Astrocyte (in vitro differentiated cells and primary cell): ENCODE results near the gene HP1BP3. TPM values are rescaled to one million over a fixed set of nuclear protein-coding genes. Genes with fewer than 3 reads are reported as not detected.

Experiments
- DNase-seq: peaks from one replicate; pipeline ENCODE4 v3.0.0-alpha.2; 2010; ENCODE audit warnings: low read depth
- FAIRE-seq: peaks from 2 replicates; lab custom pipeline; 2011; peaks lifted over from hg19 to GRCh38; lab: Jason Lieb, UNC
- H2AFZ ChIP-seq: 2 replicates; pipeline ENCODE4 v1.6.0; 2012; ENCODE audit warnings: low read depth, low read length, inconsistent platforms
- H3K27ac ChIP-seq: 2 replicates; pipeline ENCODE4 v1.5.1; 2011; ENCODE audit warnings: low read depth, low read length, inconsistent platforms
- H3K27me3 ChIP-seq: 2 replicates; pipeline ENCODE4 v1.6.0; 2011; ENCODE audit warnings: low read length, inconsistent platforms; ENCODE audit not compliant: insufficient read depth
- H3K36me3 ChIP-seq: 2 replicates; pipeline ENCODE4 v1.5.1; 2011; ENCODE audit warnings: low read length, inconsistent platforms; ENCODE audit not compliant: insufficient read depth
- H3K4me1 ChIP-seq: 2 replicates; pipeline ENCODE4 v1.5.1; 2011; ENCODE audit warnings: low read length, inconsistent platforms; ENCODE audit not compliant: insufficient read depth
- H3K4me2 ChIP-seq: 2 replicates; pipeline ENCODE4 v1.6.0; 2012; ENCODE audit warnings: low read length, inconsistent platforms
- H3K4me3 ChIP-seq: 2 replicates; pipeline ENCODE4 v1.5.1; 2011; ENCODE audit warnings: low read depth, mild to moderate bottlenecking, low read length, inconsistent platforms; ENCODE audit not compliant: insufficient read depth
- H3K79me2 ChIP-seq: 2 replicates; pipeline ENCODE4 v1.6.0; 2012; ENCODE audit warnings: mild to moderate bottlenecking, low read length, inconsistent platforms; ENCODE audit not compliant: insufficient read depth
- H3K9ac ChIP-seq: 2 replicates; pipeline ENCODE4 v1.6.0; 2012; ENCODE audit warnings: mild to moderate bottlenecking, low read length, inconsistent platforms
- H3K9me3 ChIP-seq: 2 replicates; pipeline ENCODE4 v1.5.1; 2012; ENCODE audit warnings: low read depth, mild to moderate bottlenecking, low read length, inconsistent platforms; ENCODE audit not compliant: insufficient read depth
- H4K20me1 ChIP-seq: 2 replicates; pipeline ENCODE4 v1.6.0; 2012; ENCODE audit warnings: low read length, inconsistent platforms; ENCODE audit not compliant: insufficient read depth
- H3K27ac Mint-ChIP-seq: one replicate; pipeline ENCODE4 v1.8.0; 2021; ENCODE audit warnings: mild to moderate bottlenecking, mixed read lengths; ENCODE audit not compliant: unreplicated experiment
- H3K27me3 Mint-ChIP-seq: one replicate; pipeline ENCODE4 v1.8.0; 2021; ENCODE audit warnings: low read depth, mixed read lengths; ENCODE audit not compliant: unreplicated experiment
- H3K36me3 Mint-ChIP-seq: one replicate; pipeline ENCODE4 v1.8.0; 2021; ENCODE audit warnings: low read depth, mixed read lengths; ENCODE audit not compliant: unreplicated experiment
- H3K4me1 Mint-ChIP-seq: one replicate; pipeline ENCODE4 v1.8.0; 2021; ENCODE audit warnings: low read depth, mixed read lengths; ENCODE audit not compliant: unreplicated experiment
- H3K4me3 Mint-ChIP-seq: one replicate; pipeline ENCODE4 v1.8.0; 2021; ENCODE audit warnings: mild to moderate bottlenecking, moderate library complexity, mixed read lengths; ENCODE audit not compliant: unreplicated experiment
- H3K9me3 Mint-ChIP-seq: one replicate; pipeline ENCODE4 v1.8.0; 2021; ENCODE audit warnings: mild to moderate bottlenecking, mixed read lengths; ENCODE audit not compliant: unreplicated experiment
- EZH2 ChIP-seq: IDR thresholded peaks from 2 replicates; pipeline ENCODE4 v1.6.1; 2012; ENCODE audit warnings: mild to moderate bottlenecking, low read length, inconsistent platforms; ENCODE audit not compliant: insufficient read depth
- total RNA-seq: library from RNA; stranded (reverse); gene quantifications from 2 replicates; pipeline ENCODE4 v1.2.1, GENCODE V29; 2021
- TF ChIP-seq, protein P1 (sequence below): IDR thresholded peaks from 2 replicates; pipeline ENCODE4 v1.5.1; 2011; ENCODE audit warnings: low read depth, mild to moderate bottlenecking, inconsistent platforms, low read length, moderate library complexity; ENCODE audit not compliant: insufficient read depth

HP1BP3 gene
- total RNA-seq, 1 donor from 2014 or later = 156 TPM

DNA sequence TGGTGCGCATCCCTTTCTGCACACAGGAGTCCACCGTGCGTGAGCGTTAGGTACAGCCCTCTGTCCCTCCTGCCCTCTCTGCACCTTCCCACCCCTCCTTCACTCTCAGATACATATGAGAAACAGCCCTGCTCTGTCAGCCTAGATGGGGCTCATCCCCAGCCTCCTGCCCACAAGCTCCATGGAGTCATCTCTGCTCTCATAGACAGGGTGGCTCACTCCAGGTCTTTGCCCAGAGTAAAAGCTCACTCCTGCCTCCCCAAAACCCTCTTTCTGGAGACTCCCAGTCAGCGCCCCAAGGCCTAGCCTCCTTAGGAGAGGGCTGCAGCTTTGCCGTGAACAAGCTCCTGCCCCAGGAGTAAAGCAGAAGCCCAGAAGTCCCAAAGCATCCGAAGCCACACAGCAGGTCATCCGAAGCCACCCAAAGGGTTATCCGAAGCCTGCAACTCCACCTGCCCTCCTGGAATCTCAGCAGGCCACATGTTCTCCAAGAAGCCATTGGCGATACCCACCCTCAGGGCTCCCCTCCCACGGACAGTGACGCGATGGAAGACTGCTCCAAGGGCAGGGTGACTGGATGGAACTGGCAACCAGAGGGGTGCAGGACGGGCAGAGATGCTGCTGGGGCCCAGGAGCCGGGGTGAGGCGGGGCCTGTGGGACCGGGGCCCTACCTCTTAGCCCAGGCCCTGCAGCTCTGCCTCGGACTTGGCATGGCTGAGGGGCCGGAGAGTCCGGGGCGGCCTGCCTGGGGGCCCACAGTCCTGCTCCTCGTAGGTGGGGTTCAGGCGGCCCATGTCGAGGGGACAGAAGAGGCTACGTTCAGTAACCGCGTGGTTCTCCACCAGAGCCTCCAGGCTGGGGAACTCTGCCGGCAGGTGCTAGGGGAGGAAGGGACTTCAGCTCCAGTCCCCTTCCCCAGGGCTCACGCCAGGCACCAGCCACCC lies 65.7 kb downstream of the HP1BP3 start:
- Histone ChIP-seq H2AFZ (no peak overlapping the region), H3K9ac (no peak overlapping the region), H3K27me3 (no peaks in the 10 kb centered on the region), H3K4me1 (no peaks in the 10 kb centered on the region), H3K9me3 (no peaks in the 10 kb centered on the region), H3K79me2 (no peaks in the 10 kb centered on the region), H3K36me3 (no peaks in the 10 kb centered on the region), H3K4me2 (no peak overlapping the region), H4K20me1 (no peaks in the 10 kb centered on the region), H3K4me3 (no peak overlapping the region), H3K27ac (no peak overlapping the region)
- Mint-ChIP-seq H3K4me1 (no peaks in the 10 kb centered on the region), H3K27me3 (peaks cover 31% of the 10 kb centered on the region), H3K4me3 (no peak overlapping the region), H3K9me3 (peaks cover 3% of the 10 kb centered on the region), H3K36me3 (peaks cover 6% of the 10 kb centered on the region), H3K27ac (no peak overlapping the region)
- DNase-seq (no peak), FAIRE-seq (no peak)
- TF ChIP-seq, protein P1, sequence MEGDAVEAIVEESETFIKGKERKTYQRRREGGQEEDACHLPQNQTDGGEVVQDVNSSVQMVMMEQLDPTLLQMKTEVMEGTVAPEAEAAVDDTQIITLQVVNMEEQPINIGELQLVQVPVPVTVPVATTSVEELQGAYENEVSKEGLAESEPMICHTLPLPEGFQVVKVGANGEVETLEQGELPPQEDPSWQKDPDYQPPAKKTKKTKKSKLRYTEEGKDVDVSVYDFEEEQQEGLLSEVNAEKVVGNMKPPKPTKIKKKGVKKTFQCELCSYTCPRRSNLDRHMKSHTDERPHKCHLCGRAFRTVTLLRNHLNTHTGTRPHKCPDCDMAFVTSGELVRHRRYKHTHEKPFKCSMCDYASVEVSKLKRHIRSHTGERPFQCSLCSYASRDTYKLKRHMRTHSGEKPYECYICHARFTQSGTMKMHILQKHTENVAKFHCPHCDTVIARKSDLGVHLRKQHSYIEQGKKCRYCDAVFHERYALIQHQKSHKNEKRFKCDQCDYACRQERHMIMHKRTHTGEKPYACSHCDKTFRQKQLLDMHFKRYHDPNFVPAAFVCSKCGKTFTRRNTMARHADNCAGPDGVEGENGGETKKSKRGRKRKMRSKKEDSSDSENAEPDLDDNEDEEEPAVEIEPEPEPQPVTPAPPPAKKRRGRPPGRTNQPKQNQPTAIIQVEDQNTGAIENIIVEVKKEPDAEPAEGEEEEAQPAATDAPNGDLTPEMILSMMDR = no peak
- no peak for TF ChIP-seq EZH2

DNA sequence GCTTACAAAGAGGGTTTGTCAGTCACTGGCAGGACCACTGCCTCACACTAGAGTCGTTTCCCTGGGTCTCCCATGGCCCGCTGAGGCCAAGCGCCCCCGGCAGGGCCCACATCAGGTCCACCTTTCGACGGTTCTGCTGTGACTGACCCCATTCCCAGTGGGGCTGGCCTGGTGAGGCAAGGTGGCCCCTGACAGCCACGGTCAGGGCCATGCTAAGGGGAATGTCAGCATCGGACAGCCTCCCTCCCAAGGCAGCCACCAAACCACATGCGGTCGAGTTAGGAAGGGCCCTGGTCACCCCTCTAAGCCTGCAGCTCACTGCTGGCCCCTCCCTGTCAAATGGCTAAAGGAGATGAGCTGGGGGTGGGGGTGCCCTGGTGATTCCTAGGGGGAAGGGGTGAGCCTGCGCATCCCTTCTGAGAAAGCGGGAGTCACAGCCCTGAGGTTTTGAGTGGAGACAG lies 66.4 kb downstream of the HP1BP3 start:
- FAIRE-seq = no peak
- Mint-ChIP-seq H3K4me3 (no peak overlapping the region), H3K27me3 (peaks cover 31% of the 10 kb centered on the region)

More for the DNA sequence above, 66.4 kb downstream of the HP1BP3 start:
- no peaks in the 10 kb centered on the region for H3K27me3 ChIP-seq
- H3K9ac ChIP-seq = no peak overlapping the region
- no peaks in the 10 kb centered on the region for H3K36me3 ChIP-seq
- TF ChIP-seq EZH2 = no peak
- TF ChIP-seq, protein P1 = no peak
- H3K4me1 Mint-ChIP-seq = no peaks in the 10 kb centered on the region
- H4K20me1 ChIP-seq = no peaks in the 10 kb centered on the region
- H3K36me3 Mint-ChIP-seq = peaks cover 6% of the 10 kb centered on the region
- H3K27ac ChIP-seq = no peak overlapping the region
- H3K4me1 ChIP-seq = no peaks in the 10 kb centered on the region
- no peaks in the 10 kb centered on the region for H3K9me3 ChIP-seq
- no peak overlapping the region for H2AFZ ChIP-seq
- H3K79me2 ChIP-seq = no peaks in the 10 kb centered on the region
- H3K27ac Mint-ChIP-seq = no peak overlapping the region
- no peak overlapping the region for H3K4me3 ChIP-seq
- peaks cover 3% of the 10 kb centered on the region for H3K9me3 Mint-ChIP-seq
- no peak for DNase-seq
- H3K4me2 ChIP-seq = no peak overlapping the region
